Neural progenitor cell (in vitro differentiated cells): ENCODE measurements around the gene PDZRN4. TPM values are rescaled to one million over a fixed set of nuclear protein-coding genes. Genes with fewer than 3 reads are reported as not detected.
A peak's percentile ranks its signal among the peaks of the same experiment; 100 is the strongest.
"Not testable (repeated sequence)": the region's sequence is repeated elsewhere in the genome, so short reads cannot be mapped to it uniquely, and the experiment has no call there.

ENCODE experiments used
- DNase-seq: peaks from one replicate; pipeline ENCODE4 v3.0.0-alpha.2; 2016; ENCODE audit warnings: low spot score
- H2AFZ ChIP-seq: fragments of 200-600 bp; sonication (generic); replicated peaks from 2 replicates; pipeline ENCODE4 v1.6.1; 2016; ENCODE audit warnings: antibody characterized with exemption
- H3F3A ChIP-seq: fragments of 200-600 bp; sonication (generic); 2 replicates; pipeline ENCODE4 v1.6.1; 2016; ENCODE audit warnings: antibody characterized with exemption, low read depth
- H3K27ac ChIP-seq: fragments of 200-600 bp; sonication (generic); 2 replicates; pipeline ENCODE4 v1.5.1; 2016; ENCODE audit warnings: mild to moderate bottlenecking
- H3K27me3 ChIP-seq: fragments of 200-600 bp; sonication (generic); 2 replicates; pipeline ENCODE4 v1.6.1; 2016; ENCODE audit warnings: mild to moderate bottlenecking, moderate library complexity
- H3K36me3 ChIP-seq: fragments of 200-600 bp; sonication (generic); 2 replicates; pipeline ENCODE4 v1.5.1; 2016
- H3K4me1 ChIP-seq: fragments of 200-600 bp; sonication (generic); 2 replicates; pipeline ENCODE4 v1.6.1; 2016; ENCODE audit warnings: mixed run types
- H3K4me2 ChIP-seq: fragments of 200-600 bp; sonication (generic); 2 replicates; pipeline ENCODE4 v1.6.1; 2016
- H3K4me3 ChIP-seq: fragments of 200-600 bp; sonication (generic); 2 replicates; pipeline ENCODE4 v1.5.1; 2016
- H3K79me2 ChIP-seq: fragments of 200-600 bp; sonication (generic); 2 replicates; pipeline ENCODE4 v1.6.1; 2016; ENCODE audit warnings: low read depth
- H3K9ac ChIP-seq: fragments of 200-600 bp; sonication (generic); 2 replicates; pipeline ENCODE4 v1.6.1; 2016
- H3K9me3 ChIP-seq: fragments of 200-600 bp; sonication (generic); 2 replicates; pipeline ENCODE4 v1.5.1; 2016; ENCODE audit warnings: low read depth
- H4K20me1 ChIP-seq: fragments of 200-600 bp; sonication (generic); 2 replicates; pipeline ENCODE4 v1.6.1; 2016; ENCODE audit warnings: low read depth
- H3K27ac Mint-ChIP-seq: 3 replicates; pipeline ENCODE4 v1.8.0; 2021; ENCODE audit warnings: mixed read lengths
- H3K27me3 Mint-ChIP-seq: 2 replicates; pipeline ENCODE4 v1.8.0; 2022; ENCODE audit warnings: low read depth, mild to moderate bottlenecking, inconsistent platforms, moderate library complexity, mixed read lengths; ENCODE audit not compliant: insufficient read depth
- H3K36me3 Mint-ChIP-seq: 3 replicates; pipeline ENCODE4 v1.8.0; 2021; ENCODE audit warnings: mixed read lengths
- H3K4me1 Mint-ChIP-seq: 3 replicates; pipeline ENCODE4 v1.8.0; 2021; ENCODE audit warnings: mixed read lengths
- H3K4me3 Mint-ChIP-seq: 3 replicates; pipeline ENCODE4 v1.8.0; 2021; ENCODE audit warnings: mild to moderate bottlenecking, moderate library complexity, mixed read lengths
- H3K9me3 Mint-ChIP-seq: 3 replicates; pipeline ENCODE4 v1.8.0; 2020; ENCODE audit warnings: mixed read lengths
- CTCF ChIP-seq: fragments of 200-600 bp; sonication (generic); IDR thresholded peaks from 2 replicates; pipeline ENCODE4 v1.5.1; 2017; ENCODE audit warnings: antibody characterized with exemption, mild to moderate bottlenecking
- EZH2 ChIP-seq: fragments of 200-600 bp; sonication (generic); IDR thresholded peaks from 2 replicates; pipeline ENCODE4 v1.6.1; 2017; ENCODE audit warnings: antibody characterized with exemption, mild to moderate bottlenecking, moderate library complexity
- EZH2phosphoT487 ChIP-seq: fragments of 200-600 bp; sonication (generic); IDR thresholded peaks from 2 replicates; pipeline ENCODE4 v1.6.1; 2017; ENCODE audit warnings: antibody characterized with exemption
- total RNA-seq: library from RNA; depleted of rRNA; stranded (reverse); fragments of >200 nt; gene quantifications from 2 replicates; pipeline ENCODE4 v1.2.3, GENCODE V29; 2015; ENCODE audit warnings: low replicate concordance

PDZRN4 gene
- total RNA-seq, 1 donor from 2014 or later = 0.06 TPM

GRCh38 chr12:41188841-41189394 lies 798 bp downstream of the PDZRN4 start:
- peaks cover 8% of the 10 kb centered on the region for H4K20me1 ChIP-seq
- no peak overlapping the region for H3K9ac ChIP-seq
- peaks cover 12% of the 10 kb centered on the region for H3K4me1 ChIP-seq
- Mint-ChIP-seq H3K4me3 (peak overlapping the region; percentile 89), H3K4me1 (peaks cover 21% of the 10 kb centered on the region), H3K36me3 (no peaks in the 10 kb centered on the region), H3K9me3 (no peaks in the 10 kb centered on the region), H3K27ac (no peak overlapping the region), H3K27me3 (peaks cover 24% of the 10 kb centered on the region)
- H3K27ac ChIP-seq = no peak overlapping the region
- peak overlapping the region; percentile 83 for H2AFZ ChIP-seq
- no peaks in the 10 kb centered on the region for H3K79me2 ChIP-seq
- no peak for TF ChIP-seq EZH2phosphoT487
- TF ChIP-seq EZH2 = peak; percentile 67
- peak overlapping the region; percentile 91 for H3K4me2 ChIP-seq
- H3K4me3 ChIP-seq = peak overlapping the region; percentile 54
- no peaks in the 10 kb centered on the region for H3K36me3 ChIP-seq
- DNase-seq = no peak
- peaks cover 17% of the 10 kb centered on the region for H3F3A ChIP-seq
- no peaks in the 10 kb centered on the region for H3K9me3 ChIP-seq
- peaks cover 78% of the 10 kb centered on the region for H3K27me3 ChIP-seq

GRCh38 chr12:41189395-41190251 lies 1.5 kb downstream of the PDZRN4 start:
- Mint-ChIP-seq H3K27ac (peak overlapping the region; percentile 46), H3K4me1 (peaks cover 21% of the 10 kb centered on the region)
- DNase-seq = peak; percentile 53

GRCh38 chr12:41190338-41190737 lies 2.2 kb downstream of the PDZRN4 start:
- TF ChIP-seq EZH2phosphoT487 (no peak), CTCF (peak; percentile 68), EZH2 (no peak)
- peaks cover 17% of the 10 kb centered on the region for H3F3A ChIP-seq
- Mint-ChIP-seq H3K36me3 (no peaks in the 10 kb centered on the region), H3K4me1 (peaks cover 21% of the 10 kb centered on the region), H3K4me3 (peak overlapping the region; percentile 89), H3K9me3 (no peaks in the 10 kb centered on the region), H3K27me3 (peaks cover 24% of the 10 kb centered on the region), H3K27ac (no peak overlapping the region)
- H3K4me3 ChIP-seq = peak overlapping the region; percentile 49
- H3K36me3 ChIP-seq = no peaks in the 10 kb centered on the region
- peaks cover 8% of the 10 kb centered on the region for H4K20me1 ChIP-seq
- H3K9me3 ChIP-seq = no peaks in the 10 kb centered on the region
- DNase-seq = peak; percentile 55
- H3K9ac ChIP-seq = no peak overlapping the region
- peaks cover 12% of the 10 kb centered on the region for H3K4me1 ChIP-seq
- H3K79me2 ChIP-seq = no peaks in the 10 kb centered on the region
- peak overlapping the region; percentile 91 for H3K4me2 ChIP-seq
- peak overlapping the region; percentile 83 for H2AFZ ChIP-seq
- H3K27ac ChIP-seq = no peak overlapping the region
- H3K27me3 ChIP-seq = peaks cover 74% of the 10 kb centered on the region

More at GRCh38 chr12:41189395-41190251, 1.5 kb downstream of the PDZRN4 start:
- Mint-ChIP-seq H3K36me3 (no peaks in the 10 kb centered on the region), H3K9me3 (no peaks in the 10 kb centered on the region), H3K4me3 (peak overlapping the region; percentile 89), H3K27me3 (peaks cover 24% of the 10 kb centered on the region)
- H3K27me3 ChIP-seq = peaks cover 78% of the 10 kb centered on the region
- H3K9me3 ChIP-seq = no peaks in the 10 kb centered on the region
- peak overlapping the region; percentile 49 for H3K4me3 ChIP-seq
- H3K4me2 ChIP-seq = peak overlapping the region; percentile 91
- H3K36me3 ChIP-seq = no peaks in the 10 kb centered on the region
- peak overlapping the region; percentile 83 for H2AFZ ChIP-seq
- peaks cover 17% of the 10 kb centered on the region for H3F3A ChIP-seq
- no peak overlapping the region for H3K27ac ChIP-seq
- TF ChIP-seq EZH2 (peak; percentile 88), CTCF (no peak), EZH2phosphoT487 (peak; percentile 69)
- H3K4me1 ChIP-seq = peaks cover 12% of the 10 kb centered on the region
- no peaks in the 10 kb centered on the region for H3K79me2 ChIP-seq
- H3K9ac ChIP-seq = no peak overlapping the region
- H4K20me1 ChIP-seq = peaks cover 8% of the 10 kb centered on the region

- H3F3A ChIP-seq = peaks cover 17% of the 10 kb centered on the region
- H4K20me1 ChIP-seq, H2AFZ ChIP-seq, H3K27ac Mint-ChIP-seq, DNase-seq, H3K79me2 ChIP-seq, H3K27ac ChIP-seq, H3K4me3 ChIP-seq, H3K36me3 ChIP-seq, H3K9me3 ChIP-seq, H3K4me3 Mint-ChIP-seq, H3K9ac ChIP-seq, H3K4me2 ChIP-seq, H3K9me3 Mint-ChIP-seq, H3K36me3 Mint-ChIP-seq: not testable (repeated sequence)
- H3K4me1 Mint-ChIP-seq = peaks cover 21% of the 10 kb centered on the region
- peaks cover 62% of the 10 kb centered on the region for H3K27me3 ChIP-seq
- peaks cover 24% of the 10 kb centered on the region for H3K27me3 Mint-ChIP-seq
- H3K4me1 ChIP-seq = peaks cover 12% of the 10 kb centered on the region
Measured at GRCh38 chr12:41191549-41191948, 3.4 kb downstream of the PDZRN4 start.
